Panc1 (cell line): ENCODE data around the gene CARD8.

ENCODE experiments used
- CTCF ChIP-seq: fragments of 450-650 bp; IDR thresholded peaks from 2 replicates; pipeline ENCODE4 v1.5.1; 2017; ENCODE audit warnings: mild to moderate bottlenecking
- POLR2AphosphoS5 ChIP-seq: IDR thresholded peaks from 2 replicates; pipeline ENCODE4 v1.6.1; 2012; ENCODE audit warnings: mild to moderate bottlenecking, low read depth, low read length, moderate library complexity
- SIN3A ChIP-seq: IDR thresholded peaks from 2 replicates; pipeline ENCODE4 v1.6.1; 2012; ENCODE audit warnings: low read depth, mild to moderate bottlenecking, low read length, moderate library complexity, borderline replicate concordance; ENCODE audit not compliant: insufficient read depth
- TCF7L2 ChIP-seq: IDR thresholded peaks from 2 replicates; pipeline ENCODE4 v1.6.1; 2011; ENCODE audit warnings: mild to moderate bottlenecking, low read depth, low read length, inconsistent platforms

DNA sequence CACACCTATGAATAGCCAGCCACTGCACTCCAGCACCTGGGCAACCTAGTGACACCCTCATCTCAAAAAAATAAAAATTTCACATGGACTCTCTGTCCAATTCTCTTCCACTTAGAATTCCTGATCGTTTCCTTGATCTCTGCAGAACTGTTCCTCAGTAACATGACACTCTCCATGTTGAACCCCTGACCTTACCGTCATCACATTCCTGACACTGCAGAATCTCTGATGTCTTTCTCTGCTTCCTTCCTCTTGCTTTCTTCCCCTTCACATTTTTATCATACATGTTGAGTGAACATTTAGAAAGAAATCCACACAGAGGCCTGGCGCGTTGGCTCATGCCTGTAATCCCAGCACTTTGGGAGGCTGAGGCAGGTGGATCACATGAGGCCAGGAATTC lies 29.2 kb upstream of the CARD8 start:
- TF ChIP-seq CTCF (no peak), SIN3A (no peak), POLR2AphosphoS5 (no peak), TCF7L2 (no peak)
